ENCODE measurements around the gene BAHCC1.

DNA sequence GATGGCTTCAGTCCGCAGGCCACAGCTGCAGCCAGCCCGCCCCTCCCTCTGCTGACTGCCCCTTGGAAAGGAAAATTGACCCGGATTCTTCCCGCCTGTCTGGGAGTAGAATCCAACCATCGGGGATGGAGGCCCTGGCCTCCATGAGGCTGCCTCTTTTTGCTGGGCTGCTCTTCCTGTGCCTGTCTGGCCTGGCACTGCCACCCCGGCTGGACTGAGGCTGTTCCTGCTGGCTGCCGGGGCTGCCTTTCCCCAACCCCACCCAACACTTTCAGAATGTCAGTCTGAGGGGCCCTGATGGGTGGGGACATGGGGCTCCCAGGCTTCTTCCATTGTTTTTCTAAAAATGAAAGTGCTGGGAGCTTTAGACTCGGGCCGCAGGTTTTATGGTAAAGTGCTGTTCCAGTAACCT, 7.3 kb downstream of the BAHCC1 start:
- TF ChIP-seq, protein P1, sequence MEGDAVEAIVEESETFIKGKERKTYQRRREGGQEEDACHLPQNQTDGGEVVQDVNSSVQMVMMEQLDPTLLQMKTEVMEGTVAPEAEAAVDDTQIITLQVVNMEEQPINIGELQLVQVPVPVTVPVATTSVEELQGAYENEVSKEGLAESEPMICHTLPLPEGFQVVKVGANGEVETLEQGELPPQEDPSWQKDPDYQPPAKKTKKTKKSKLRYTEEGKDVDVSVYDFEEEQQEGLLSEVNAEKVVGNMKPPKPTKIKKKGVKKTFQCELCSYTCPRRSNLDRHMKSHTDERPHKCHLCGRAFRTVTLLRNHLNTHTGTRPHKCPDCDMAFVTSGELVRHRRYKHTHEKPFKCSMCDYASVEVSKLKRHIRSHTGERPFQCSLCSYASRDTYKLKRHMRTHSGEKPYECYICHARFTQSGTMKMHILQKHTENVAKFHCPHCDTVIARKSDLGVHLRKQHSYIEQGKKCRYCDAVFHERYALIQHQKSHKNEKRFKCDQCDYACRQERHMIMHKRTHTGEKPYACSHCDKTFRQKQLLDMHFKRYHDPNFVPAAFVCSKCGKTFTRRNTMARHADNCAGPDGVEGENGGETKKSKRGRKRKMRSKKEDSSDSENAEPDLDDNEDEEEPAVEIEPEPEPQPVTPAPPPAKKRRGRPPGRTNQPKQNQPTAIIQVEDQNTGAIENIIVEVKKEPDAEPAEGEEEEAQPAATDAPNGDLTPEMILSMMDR (IDR thresholded peaks at IDR 0.05; ENCODE audit: low read depth, low read length, poor library complexity, severe bottlenecking): no peak
- no peak for TF ChIP-seq EZH2phosphoT487 (IDR thresholded peaks at IDR 0.05; ENCODE audit: borderline replicate concordance, low read length)
